ENCODE data around the gene GNAT3.

DNA sequence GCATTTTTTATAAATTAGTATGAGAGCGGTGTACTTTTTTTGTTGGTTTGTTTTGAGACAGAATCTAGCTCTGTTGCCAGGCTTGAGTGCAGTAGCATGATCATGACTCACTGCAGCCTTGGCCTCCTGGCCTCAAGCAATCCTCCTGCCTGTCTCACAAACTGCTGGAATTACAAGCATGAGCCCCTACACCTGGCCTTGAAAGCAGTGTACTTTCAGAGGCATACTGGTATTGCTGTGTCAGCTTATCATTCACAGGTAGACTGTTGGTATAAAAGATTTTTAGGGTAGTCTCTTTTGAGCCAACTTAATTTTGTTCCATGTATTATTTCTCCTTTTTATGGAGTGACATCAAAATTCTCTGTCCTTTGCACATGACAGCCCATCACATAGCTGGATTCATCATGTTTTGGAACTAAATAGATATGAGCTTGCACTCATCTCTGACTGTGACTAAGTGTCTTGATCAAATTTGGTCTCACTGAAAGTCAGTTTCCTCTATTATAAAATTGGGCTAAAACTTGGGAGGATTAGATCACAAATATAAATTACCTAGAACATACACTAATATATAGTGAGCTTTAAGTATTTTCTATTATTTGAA, 12.4 kb downstream of the GNAT3 start:
- TF ChIP-seq CTCF (IDR thresholded peaks at IDR 0.05) (no peak), POLR2AphosphoS5 (IDR thresholded peaks at IDR 0.05) (no peak)

Data from sigmoid colon (tissue), 4 donors.